Measurements from ENCODE around the gene SAA2.
"Not testable (repeated sequence)": the region's sequence is repeated elsewhere in the genome, so short reads cannot be mapped to it uniquely, and the experiment has no call there.

Gene SAA2

DNA sequence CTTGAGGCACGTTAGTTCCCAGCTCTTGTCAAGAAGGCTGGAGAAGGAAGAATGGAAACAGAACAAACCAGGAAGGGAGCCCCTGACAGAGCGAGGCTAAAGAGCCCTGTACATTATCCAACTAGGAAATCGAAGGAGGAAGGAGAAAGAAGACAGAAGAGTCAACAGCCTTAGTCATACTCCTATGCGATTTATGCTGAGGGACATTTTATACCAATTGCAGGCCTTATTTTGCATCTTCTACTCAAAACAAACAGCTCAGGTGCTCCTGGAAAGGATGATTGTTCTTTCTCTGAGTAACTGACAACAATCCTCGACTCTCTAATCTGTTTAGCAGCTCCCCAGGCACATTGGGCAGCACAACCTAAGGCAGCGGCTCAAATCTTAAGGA is 1.3 kb downstream of the SAA2 start:
- not testable (repeated sequence) for DNase-seq (ENCODE audit: low spot score)

DNA sequence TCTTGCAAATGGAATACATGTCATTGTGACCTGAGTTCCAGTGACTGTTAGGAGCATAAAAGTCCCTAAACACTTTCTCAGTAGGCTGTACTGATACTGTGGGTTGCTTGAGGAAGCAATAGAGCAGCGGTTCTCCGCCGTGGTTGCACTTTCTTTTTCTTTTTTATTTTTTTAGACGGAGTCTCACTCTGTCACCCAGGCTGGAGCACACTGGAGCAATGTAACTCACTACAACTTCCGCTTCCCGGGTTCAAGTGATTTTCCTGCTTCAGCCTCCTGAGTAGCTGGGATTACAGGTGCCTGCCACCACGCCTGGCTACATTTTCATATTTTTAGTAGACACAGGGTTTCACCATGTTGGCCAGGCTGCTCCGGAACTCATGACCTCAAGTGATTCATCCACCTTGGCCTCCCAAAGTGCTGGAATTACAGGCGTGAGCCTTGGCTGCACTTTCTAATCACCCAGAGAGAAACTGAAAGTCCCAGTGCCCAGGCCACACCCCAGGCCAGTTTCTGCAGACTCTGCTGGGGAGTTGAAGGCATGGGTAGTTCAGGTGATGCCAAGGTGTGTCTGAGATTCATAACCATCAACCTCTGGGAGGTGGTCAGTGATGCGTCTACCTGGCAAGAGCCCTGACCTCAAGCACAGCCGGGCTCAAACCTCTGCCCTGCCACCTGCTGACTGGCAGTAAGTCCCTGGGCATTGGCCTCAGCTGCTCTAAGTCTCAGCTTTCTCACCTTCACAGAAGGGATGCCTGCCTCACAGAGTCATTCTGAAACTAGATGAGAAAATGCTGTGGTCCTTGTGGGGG is 1.9 kb downstream of the SAA2 start:
- DNase-seq (ENCODE audit: low spot score): not testable (repeated sequence)

DNA sequence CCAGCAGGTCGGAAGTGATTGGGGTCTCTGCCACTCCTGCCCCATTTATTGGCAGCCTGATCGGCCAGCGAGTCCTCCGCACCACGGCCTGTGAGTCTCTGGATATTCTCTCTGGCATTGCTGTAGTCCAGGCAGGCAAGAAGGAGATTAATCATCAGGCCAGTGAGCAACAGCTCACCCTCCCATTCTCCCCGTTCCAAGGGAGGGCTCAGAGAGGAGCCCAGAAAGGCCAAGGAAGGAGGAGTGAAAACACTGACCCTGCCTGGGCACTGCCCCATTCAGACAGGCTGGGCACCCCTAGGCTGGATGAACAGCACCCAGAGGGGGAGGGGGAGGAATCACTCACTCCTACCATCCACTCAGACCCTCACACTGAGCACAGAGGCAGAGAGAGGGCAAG is 3.1 kb downstream of the SAA2 start:
- no peak for DNase-seq (ENCODE audit: low spot score)

DNA sequence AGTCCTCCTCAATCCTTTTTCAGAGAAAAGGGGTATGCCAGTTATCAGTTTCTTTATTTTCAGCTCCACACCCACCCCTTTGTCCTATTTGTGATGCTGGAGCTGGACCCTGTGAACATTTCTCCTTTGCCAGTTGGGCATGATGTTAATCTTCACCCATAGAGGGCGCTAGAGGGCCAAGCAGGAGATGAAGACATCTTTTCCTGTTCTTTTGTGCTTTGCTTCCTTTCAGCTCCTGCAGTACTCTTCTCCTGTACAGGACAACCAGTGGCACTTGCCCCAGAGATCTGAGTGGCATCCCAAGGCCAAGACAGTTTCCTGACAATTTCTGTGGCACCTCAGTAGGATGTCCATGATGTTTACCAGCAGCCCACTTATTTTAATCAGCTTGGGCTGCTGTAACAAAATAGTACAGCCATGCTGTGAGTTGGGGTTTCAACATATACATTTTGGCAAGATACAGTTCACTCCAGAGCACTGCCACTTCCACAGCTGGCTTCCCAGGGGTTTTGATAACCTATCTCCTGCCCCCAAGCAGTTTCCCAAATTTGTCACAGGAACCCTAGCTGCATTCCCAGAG is 4.6 kb downstream of the SAA2 start:
- peak; percentile 19 for DNase-seq (ENCODE audit: low spot score)

DNA sequence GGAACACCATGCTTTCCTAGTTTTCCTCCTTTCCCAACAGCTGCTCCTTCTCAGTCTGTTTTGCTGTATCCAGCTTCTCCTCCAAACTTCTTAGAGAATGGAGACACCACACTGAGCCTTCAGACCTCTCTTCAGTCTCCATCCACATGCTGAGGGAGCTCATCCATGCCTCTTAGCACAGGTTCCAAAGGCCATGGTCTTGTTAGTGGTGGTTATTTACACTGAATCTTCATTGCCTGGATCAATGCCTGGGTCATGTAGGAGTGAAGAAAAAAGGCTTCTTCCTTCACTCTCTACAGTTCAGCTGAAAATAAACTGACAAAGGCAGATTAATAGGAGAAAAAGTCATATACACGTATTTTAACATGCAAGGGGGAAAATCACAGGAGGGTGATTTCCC is 8.8 kb downstream of the SAA2 start:
- no peak for DNase-seq (ENCODE audit: low spot score)

DNA sequence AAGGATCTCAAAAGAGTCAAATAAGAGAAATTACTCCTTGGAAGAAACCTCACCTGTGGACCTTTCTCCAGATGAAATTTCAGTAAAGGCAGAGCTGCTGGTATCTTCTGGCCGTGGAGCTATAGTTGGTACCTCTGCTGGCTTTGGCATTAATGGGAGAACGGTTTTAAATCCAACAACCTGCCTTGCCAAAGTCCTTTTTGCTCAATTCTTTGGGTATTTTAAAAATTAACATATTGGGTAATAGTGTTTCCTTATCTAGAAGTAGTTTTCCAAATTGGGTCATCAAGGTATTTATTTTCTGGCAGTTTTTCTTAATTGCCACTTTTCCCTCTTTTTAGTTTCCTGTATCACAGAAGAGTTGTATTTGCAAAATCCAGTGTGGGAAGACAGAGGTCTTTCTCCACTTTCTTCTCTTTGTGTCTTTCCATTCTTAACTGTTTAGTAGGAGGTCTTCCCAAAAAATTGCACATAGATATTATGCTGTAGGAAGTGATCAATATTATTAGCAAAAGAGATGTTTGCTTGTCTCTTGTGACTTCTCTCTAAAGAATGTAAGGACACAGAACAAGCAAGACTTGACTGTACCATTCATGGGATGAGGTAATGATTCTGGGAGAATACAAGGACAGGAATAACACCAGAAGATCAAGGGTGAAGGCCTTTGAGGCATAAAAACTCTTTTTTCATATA is 11.7 kb downstream of the SAA2 start, which contains the start of gene SAA4:
TSS of gene SAA4 (minus strand) at position 139 of the 693 bp plus-strand sequence. CDS start 876 bp downstream, outside the sequence.
- DNase-seq (ENCODE audit: low spot score): no peak

DNA sequence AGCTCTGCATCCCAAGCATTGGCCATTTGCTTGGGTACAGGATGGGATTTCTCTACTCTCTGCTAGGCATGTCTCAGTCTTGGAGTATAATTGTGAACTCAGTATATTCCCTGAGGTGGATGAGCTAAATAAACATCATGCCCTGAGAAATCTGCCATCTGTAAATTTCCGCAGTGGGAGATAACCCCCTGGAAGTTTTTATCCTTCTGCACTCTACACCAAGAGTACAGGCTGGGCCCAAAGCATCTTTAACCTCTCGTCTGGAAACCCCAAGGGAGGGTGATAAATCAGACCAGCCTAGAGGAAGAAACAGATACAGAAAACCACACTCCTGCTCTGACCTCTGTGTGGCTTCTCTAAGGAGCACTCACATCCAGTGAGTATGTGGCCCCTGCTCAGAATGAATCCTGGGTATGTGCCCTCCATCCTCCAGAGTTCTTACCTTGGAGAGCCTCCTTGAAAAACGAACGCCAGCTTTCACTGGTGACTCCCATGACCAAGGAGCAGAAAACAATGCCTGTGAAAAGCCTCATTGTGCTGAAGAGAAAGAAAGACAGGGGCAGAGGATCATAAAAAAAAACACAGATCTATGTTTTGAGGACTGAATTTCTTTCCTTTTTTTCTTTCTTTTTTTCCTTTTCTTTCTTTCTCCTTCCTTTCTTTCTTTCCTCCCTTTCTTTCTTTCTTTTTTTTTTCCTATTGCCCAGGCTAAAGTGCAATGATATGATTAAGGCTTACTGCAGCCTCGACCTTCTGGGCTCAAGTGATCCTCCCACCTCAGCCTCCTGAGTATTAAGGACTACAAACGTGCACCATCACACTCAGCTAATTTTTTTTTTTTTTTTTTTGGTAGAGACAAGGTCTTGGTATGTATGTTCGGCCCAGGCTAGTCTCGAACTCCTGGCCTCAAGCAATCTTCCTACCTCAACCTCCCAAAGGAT is 12.8 kb downstream of the SAA2 start:
- DNase-seq (ENCODE audit: low spot score): no peak

DNA sequence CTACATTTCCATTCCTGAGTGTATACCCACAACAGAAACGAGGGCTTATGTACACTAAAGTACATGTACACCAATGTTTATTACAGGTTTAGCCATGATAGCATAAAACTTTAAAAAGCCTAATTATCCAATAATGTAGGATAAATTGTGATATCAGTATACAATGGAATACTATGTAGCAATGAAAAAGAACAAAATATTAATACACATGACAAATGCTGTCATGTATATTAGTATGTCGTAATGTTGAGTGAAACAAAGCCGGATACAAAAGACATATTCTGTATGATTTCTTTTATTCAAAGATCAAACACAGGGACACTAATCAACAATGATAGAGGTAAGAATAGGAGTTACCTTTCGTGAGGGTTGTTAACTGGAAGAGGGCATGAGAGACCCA is 14.6 kb downstream of the SAA2 start:
- DNase-seq (ENCODE audit: low spot score): no peak

DNA sequence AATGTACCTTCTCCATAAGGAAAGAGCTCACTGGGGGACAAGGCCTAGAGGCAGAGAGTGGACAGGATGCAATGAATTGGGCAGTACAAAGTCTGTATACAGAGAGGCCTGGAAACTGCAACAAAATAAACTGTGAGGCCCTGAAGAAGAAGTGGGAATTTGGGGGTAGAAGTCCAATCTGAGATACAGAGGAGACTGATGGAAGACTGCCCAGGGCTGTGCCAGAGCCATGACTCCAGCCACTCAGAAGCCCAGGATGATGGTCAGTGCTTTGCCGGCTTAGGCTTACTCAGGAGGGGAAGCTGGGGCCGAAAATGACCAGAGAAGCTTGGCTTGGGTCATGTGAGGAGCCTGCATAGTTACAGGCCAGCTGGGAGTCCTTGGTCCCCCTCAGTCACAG is 17.6 kb downstream of the SAA2 start:
- DNase-seq (ENCODE audit: low spot score): no peak

DNA sequence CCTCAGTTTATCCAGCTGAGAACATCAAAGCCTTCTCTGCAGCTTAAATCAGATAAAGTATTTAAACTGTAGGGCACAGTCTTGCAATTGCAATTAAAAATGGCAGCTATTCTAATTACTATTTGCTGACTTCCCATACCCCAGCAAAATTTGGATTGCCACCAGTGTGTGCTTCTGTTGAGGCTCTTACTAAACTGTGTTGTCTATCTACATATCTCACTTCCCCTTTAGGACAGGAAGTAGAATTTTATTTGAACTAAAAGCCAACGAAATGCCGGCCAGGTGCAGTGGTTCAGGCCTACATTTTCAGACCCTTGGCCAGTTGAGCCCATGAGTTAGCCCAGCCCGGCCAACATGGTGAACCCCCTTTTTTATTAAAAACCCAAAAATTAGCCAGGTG is 19.0 kb downstream of the SAA2 start:
- no peak for DNase-seq (ENCODE audit: low spot score)

DNA sequence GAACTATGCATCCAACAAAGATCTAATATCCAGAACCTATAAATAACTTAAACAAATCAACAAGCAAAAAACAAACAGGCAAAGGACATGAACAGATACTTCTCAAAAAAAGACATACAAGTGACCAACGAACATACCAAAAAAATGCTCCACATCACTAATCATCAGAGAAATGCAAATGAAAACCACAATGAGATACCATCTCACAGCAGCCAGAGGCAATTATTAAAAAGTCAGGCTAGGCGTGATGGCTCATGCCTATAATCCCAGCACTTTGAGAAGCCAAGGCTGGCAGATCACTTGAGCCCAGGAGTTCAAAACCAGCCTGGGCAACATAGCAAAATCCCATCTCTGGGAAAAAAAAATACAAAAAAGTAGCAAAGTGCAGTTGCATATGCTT is 22.6 kb downstream of the SAA2 start:
- DNase-seq (ENCODE audit: low spot score): no peak

DNA sequence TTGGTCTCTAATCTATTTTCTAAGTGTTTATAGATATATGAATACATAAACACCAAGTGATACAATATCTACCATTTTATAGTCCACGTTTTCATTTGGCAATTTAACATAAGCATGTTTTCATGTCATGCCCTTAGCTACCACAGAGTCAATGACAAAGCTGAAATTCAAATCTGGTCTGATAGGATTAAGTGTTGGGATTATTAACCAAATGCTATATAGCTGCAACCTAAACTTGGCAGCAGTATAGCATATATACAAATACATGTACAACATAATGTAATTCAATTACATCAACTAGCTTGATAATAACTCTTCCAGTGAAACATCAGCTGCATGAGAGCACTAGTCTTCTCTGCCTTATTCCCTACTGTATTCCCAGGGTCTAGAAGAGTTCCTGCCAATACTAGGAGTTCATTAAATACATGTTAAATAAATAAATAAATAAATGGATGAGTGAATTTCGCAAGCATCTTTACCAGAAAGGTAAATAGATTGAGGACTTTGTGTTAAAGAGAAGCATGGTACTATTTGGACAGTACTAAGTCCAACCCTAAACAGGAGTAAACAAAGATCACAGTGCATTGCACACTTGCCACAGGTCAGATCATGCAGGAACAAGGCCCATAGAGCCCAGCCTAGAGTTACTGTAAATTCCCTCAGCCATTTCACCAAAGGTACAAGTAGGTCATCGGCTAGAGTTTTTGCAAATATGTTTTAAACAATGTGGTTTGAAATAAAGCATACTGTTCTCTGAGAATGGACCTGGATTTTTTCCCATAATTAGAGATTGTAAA is 24.7 kb downstream of the SAA2 start:
- DNase-seq (ENCODE audit: low spot score): no peak

DNA sequence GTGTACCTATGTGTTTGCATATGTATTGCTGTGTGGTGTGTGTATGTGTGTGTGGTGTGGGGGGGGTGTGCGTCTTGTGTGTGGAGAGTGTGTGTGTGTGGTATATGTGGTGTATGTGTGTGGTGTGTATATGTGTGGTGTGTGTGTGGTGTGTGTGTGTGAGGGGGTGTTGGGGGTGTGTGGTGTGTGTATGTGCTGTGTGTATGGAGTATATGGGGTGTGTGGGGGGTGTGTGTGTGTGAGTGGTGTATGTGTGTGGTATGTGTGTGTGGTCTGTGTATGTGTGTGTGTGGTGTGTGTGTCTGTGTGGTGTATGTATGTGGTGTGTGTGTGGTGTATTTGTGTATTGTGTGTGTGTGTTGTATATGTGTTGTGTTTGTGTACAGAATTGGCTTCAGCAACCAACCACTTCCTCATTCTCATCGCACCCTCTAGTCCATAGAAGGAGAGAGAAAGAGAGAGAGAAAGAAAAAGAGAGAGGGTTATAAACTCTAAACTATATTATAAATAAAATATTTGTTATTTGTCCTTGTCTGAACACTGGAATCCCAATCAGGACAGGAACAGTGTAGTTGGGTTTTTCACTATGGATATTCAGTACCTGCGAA is 25.6 kb downstream of the SAA2 start:
- DNase-seq (ENCODE audit: low spot score): no peak

DNA sequence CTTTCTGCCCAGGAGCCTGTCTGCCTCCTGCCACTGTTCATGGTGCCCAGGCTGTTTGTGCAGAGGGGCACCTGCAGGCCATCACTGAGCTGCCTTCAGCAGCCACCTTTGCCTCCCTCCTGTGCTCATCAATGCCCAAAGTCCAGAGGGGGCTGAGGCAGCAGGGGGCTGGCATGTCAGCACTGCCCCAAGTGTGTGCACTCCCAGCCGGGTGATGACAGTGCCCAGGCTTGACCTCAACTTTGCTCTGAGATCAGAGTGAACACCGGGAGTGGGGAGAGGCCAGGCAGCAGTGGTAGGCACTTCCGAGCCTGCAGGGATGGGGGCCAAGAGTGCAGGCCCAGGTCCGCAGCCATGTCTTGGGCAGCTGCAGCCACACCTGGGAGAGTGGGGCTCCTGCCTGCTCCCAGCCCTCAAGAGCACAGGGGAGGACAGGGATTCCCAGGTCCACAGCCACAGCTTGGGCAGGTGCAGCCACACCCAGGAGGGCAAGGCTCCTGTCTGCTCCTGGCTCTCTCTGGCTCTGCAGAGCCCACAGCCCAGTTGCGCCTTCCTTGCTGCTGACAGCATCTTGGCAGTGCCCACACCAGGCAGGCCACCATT is 27.1 kb downstream of the SAA2 start:
- no peak for DNase-seq (ENCODE audit: low spot score)

DNA sequence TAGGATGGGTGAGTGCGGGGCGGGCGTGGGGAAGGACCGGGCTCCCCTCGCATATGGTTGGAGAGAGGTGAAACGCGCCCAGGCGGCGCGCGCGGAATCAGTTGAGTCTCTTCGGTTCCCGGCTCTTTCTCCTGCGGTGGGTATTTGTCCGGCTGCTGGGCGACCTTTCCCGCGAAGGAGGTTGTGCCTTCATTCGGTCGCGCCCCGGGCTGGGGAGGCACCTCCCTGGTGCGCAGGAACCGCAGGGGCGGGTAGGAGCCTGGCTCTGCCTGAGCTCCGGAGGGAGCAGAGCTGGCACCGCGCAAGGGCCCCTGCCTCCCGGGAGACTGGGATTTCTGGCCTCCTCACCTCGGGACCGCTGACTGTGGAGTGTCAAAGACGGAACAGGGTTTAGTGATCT is 39.4 kb downstream of the SAA2 start:
- no peak for DNase-seq (ENCODE audit: low spot score)

DNA sequence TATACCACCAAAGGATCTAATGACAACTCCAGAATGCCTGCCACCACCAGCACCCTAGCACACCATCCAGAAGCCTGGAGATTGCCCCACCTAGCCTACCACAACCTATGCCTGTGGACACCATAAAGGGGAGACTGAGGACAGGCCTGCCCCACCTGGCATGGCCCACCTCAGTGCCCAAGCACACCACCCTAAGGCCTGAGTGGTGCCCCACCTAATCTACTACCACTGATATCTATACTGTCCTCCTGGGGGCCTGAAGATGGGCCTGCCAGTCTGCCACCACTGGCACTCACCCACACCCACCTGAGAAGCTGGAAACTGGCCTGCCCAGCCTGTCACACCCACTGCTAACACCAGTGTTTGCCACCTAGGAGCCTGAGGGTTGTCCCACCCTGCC is 43.7 kb downstream of the SAA2 start:
- DNase-seq (ENCODE audit: low spot score): no peak

DNA sequence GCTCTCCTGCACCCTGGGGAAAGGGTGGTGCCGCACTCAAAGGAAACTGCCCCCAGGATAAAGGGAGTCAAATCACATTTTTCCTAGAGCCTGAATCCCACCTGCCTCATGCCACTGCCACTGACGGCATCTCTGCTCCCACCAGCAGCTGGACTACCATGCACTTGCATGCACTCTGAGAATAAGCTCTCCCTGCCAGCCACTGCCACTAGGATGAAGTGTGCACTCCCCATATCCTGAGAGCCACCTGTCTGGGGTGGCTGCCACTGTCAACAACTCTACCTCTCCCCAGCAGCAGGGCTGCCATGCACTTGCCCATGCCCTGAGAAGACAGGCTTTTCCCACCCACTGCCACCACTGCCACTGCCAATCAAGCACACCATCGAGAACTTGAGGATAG is 44.2 kb downstream of the SAA2 start:
- no peak for DNase-seq (ENCODE audit: low spot score)

DNA sequence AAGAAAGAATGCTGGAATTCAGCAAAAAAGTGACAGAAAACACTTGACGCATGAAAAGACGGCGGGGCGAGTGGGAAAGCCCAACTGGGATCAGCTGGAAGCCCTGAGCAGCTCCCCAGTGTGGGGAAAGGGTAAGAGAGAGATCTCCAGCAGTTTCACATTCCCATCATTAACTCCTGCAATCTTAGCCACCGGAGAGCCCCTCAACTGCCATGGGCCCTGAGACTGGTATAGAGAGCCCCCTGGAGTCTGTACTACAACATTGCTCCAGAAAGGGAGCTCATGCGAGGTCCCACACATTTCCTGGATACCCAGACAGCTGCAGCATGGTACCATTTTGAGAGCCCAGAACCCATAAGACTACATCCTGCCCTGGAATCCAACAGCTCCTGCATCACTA is 44.7 kb downstream of the SAA2 start:
- DNase-seq (ENCODE audit: low spot score): peak; percentile 1

DNA sequence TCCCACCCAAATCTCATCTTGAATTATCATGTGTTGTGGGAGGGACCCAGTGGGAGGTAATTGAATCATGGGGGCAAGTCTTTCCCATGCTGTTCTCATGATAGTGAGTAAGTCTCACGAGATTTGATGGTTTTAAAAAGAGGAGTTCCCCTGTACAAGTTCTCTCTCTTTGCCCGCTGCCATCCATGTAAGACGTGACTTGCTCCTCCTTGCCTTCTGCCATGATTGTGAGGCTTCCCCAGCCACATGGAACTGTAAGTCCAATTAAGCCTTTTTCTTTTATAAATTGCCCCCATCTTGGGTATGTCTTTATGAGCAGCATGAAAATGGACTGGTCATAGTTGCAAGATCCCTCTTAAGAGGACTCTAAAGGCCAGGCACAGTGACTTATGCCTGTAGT is 50.7 kb downstream of the SAA2 start:
- not testable (repeated sequence) for DNase-seq (ENCODE audit: low spot score)

DNA sequence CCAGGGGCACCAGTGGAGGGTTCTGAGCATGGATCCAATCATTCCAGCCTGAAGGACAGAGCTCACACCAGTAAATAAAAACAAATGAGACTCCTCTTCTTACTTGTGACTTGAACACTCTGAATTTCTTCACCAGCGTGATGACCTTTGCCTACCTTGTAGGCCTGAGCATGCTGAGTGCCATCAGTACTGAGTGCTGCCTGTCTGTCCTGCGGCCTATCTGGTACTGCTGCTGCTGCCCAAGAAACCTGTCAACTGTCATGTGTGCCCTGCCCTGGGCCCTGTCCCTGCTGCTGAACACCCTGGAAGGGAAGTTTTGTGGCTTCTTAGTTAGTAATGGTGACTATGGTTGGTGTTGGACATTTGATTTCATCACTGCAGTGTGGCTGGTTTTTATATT is 51.9 kb downstream of the SAA2 start:
- DNase-seq (ENCODE audit: low spot score): no peak
